ENCODE results near the gene TTC13.

TTC13 gene

DNA sequence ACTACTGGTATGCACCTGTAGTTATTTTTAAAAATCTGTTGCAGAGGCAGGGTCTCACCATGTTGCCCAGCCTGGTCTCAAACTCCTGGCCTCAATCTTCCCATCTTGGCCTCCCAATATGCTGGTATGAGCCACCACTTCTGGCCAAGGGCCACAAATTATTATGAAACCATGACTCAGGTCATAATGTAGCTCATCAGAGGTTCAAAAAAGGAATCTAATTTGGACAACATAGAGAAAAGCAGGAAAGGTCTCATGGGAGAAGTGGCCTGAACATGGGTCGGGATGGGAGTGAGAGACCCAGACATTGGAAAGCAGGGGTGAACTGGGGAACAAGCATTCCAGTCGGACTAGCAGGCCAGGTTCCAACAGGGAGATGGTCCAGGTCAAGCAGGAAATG is 65.2 kb downstream of the TTC13 start:
- DNase-seq: no peak
- H3K27me3 ChIP-seq (replicated peaks): no peaks in the 10 kb centered on the region
- in situ Hi-C loops (cut with HindIII; ENCODE audit: low pct_ligation_motif_present, low sequenced_read_pairs): no loop called here
- H3K27ac ChIP-seq: no peak overlapping the region
- H3K36me3 ChIP-seq (replicated peaks): no peaks in the 10 kb centered on the region
- no peak overlapping the region for H3K4me3 ChIP-seq (ENCODE audit: low read depth, low read length)
- TF ChIP-seq CTCF (IDR thresholded peaks at IDR 0.05; ENCODE audit: low read depth, low read length, missing control alignments): no peak

DNA sequence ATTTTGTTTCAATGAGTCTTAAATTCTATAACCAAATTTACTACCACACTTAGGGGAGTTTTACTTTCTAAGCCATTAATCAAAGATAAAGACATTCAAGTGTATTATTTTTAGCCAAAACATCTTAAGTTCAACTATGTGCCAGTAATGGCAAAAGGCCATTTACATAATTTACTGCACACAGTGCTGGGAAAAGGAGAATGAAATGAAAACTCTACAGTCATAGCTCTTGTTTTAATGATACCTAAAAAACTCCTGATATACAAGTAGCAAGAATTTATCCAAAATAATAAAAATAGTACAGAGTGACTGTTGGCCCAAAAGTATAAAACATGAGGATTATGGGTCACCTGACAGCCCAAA is 67.9 kb downstream of the TTC13 start:
- no peak for DNase-seq
- no peak for TF ChIP-seq CTCF (IDR thresholded peaks at IDR 0.05; ENCODE audit: low read depth, low read length, missing control alignments)
- in situ Hi-C loops (cut with HindIII; ENCODE audit: low pct_ligation_motif_present, low sequenced_read_pairs): no loop called here
- Histone ChIP-seq H3K4me3 (ENCODE audit: low read depth, low read length) (no peak overlapping the region), H3K27me3 (replicated peaks) (no peaks in the 10 kb centered on the region), H3K27ac (no peak overlapping the region), H3K36me3 (replicated peaks) (no peaks in the 10 kb centered on the region)

GRCh38 chr1:230909974-230910754 is 68.5 kb downstream of the TTC13 start:
- Histone ChIP-seq H3K36me3 (replicated peaks) (no peaks in the 10 kb centered on the region), H3K4me3 (ENCODE audit: low read depth, low read length) (no peak overlapping the region), H3K27me3 (replicated peaks) (no peaks in the 10 kb centered on the region), H3K27ac (no peak overlapping the region)
- in situ Hi-C loops (cut with HindIII; ENCODE audit: low pct_ligation_motif_present, low sequenced_read_pairs): no loop called here
- no peak for TF ChIP-seq CTCF (IDR thresholded peaks at IDR 0.05; ENCODE audit: low read depth, low read length, missing control alignments)
- DNase-seq: no peak

DNA sequence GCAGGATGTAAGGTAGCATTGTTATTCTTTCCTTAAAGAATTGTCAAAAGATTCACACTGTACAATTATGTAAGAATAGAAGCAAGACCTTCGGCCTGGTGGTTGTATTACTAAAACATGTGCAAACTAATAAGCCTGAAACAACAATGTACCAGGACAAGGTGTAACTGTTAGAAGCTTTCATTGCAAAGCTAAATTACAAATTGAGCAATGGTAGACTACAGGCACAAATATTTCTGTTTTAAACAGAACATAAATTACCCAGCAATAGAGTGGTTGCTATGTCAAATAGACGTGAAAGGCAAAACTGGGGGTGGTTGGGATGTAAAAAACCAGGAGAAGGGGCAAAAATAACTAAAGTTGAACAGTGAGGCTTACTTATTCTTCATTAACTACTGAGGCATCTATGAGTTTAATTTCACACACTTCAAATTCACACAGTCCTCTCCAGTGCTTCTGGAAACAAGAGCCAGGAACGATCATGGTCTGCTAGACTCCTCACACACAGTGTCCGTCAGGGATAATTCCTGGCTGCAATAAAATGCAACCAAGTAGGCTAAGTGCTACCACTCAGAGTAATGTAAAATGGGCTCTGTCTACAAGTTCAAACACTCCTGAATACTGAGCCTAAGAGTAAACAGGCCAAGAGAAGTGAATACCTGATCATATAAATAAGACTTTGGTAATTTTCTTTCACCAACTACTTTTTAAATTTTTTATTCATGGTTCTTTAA is 71.0 kb downstream of the TTC13 start:
- no peak for DNase-seq
- Histone ChIP-seq H3K27ac (no peak overlapping the region), H3K4me3 (ENCODE audit: low read depth, low read length) (no peak overlapping the region), H3K36me3 (replicated peaks) (no peaks in the 10 kb centered on the region), H3K27me3 (replicated peaks) (no peaks in the 10 kb centered on the region)
- TF ChIP-seq CTCF (IDR thresholded peaks at IDR 0.05; ENCODE audit: low read depth, low read length, missing control alignments): no peak
- in situ Hi-C loops (cut with HindIII; ENCODE audit: low pct_ligation_motif_present, low sequenced_read_pairs): no loop called here

DNA sequence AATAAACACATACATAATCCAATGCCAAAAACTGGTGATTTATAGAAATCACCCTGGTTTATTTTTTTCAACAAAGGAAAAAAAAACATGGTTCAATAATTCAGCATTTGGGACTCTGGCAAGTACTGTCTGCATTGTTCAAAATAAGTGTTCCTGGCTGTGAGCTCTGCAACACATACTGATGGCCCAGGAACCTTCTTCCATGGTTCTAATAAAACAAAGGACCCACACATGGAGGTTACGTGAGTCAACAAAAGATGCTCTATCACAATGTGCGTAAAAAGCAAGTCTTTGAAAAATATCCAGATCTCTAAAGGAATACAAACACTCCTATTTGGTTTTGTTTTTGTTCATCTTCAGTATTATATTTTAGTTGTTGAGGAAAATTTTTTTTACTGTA is 72.4 kb downstream of the TTC13 start:
- Histone ChIP-seq H3K36me3 (replicated peaks) (no peaks in the 10 kb centered on the region), H3K27me3 (replicated peaks) (no peaks in the 10 kb centered on the region), H3K27ac (no peak overlapping the region), H3K4me3 (ENCODE audit: low read depth, low read length) (no peak overlapping the region)
- in situ Hi-C loops (cut with HindIII; ENCODE audit: low pct_ligation_motif_present, low sequenced_read_pairs): no loop called here
- no peak for DNase-seq
- TF ChIP-seq CTCF (IDR thresholded peaks at IDR 0.05; ENCODE audit: low read depth, low read length, missing control alignments): no peak

Data from brain microvascular endothelial cell (primary cell).